Stimulated activated naive CD4-positive, alpha-beta T cell treated with Interleukin-2 at 50 U/mL for 16 hours (primary cell): ENCODE measurements around the gene WDR46.

Experiments used
- DNase-seq: peaks from one replicate; lab custom pipeline; 2025; lab: John Stamatoyannopoulos, UW

Gene WDR46

DNA sequence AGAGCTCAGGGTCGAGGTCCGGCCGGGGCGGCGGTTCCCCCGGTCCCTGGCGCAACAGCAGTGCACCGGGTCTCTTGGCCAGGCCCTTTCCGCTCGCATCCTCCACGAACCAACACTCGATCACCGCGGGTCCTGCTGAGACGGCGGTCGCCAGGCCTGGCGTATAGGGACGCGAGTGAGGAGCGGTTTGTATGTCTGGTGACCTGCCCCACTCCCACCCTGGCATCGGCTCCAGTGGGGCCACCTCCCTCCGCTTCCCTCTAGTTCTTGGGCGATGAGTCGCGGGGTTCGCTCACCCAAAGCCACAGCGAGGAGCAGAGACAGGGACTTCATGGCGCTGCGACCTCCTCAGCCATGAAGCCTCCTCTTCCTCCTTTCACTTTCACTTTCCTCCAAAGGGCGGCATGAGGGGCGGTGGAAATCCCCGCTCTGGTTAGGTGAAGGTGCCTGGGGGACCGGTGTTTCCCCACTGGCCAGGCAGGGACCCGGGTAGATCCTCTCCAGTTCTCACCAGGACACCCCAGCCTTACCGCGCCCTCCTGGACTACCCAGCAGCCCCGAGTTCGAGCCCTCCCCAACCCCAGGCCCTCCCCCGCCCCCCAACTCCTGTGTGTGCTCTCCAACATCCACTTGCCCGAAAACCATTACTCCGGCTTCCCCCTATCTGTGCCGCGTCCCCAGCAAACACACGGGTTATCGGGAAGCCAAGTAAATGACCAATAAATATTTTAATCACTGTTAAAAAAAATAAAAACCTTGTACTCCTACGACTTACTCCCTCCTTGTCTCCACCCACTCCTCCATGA, 24.9 kb upstream of the WDR46 start, which contains the start of gene TAPBP:
Gene TAPBP (minus strand): TSS at position 370 of the 806 bp plus-strand sequence. CDS start 37 bp downstream, at position 333.
- DNase-seq, result peak; percentile 85

DNA sequence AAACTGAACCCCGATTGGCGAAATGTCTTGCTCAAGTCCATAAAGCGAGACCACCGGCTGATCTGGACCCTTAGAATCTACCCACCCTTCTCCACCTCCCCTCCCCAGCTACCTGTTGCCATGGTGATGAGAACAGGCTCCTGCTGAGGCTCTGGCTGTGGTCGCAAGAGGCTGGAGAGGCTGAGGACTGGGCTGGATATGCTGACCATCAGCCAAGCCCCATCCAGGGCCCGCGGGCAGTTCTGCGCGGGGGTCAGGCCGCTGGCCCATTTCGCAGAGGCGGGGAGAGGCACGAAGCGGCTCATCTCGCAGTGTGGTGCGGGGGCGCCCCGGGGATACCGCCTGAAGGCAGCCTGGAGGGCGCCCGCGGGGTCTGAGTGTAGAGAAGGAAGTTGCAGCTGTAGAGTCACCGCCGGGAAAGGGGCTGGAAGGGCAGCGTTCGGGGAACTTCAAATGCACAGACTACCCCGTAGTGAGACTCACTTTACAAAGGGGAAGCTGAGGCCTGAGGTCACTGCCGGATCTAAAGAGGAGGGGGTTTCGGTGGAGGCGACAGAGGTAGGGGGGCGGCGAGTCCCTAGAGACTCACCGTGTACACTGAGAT, 24.2 kb upstream of the WDR46 start:
- DNase-seq, result peak; percentile 47

DNA sequence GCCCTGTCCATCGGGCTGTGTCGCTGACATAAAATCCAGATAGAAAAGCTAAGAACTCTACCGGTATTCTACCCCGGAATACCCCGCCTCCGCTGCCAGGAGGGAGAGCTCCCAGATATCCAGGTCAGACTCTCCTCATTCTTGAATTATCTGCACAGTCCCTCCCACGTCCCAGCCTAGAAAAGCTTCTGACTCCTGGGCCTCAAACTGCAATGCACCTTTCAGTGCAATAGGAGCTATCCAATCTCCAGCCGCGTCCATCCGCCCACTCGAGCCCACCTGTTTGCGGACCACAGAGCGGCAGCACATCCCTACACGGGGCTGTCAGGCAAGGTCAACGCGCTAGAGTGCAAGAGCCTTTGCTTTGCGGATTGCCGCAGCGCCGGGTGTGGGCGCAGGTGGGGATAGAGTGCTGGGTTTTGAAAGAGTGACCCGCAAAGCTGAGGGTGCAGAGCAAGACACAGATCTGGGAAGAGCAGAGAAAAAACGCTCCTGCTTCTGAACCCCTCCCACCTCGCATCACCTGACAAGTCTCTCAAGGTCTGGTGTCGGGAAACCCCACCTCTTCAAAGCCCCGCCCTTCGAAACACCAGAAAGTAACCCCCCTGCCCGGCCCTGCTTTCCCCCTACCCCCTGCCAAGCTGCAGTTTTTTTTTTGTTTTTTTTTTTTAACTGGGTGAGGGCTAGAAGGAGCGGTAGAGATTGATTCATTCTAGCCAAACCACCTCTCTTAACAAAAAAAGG, 23.5 kb upstream of the WDR46 start:
- DNase-seq, result peak; percentile 86

DNA sequence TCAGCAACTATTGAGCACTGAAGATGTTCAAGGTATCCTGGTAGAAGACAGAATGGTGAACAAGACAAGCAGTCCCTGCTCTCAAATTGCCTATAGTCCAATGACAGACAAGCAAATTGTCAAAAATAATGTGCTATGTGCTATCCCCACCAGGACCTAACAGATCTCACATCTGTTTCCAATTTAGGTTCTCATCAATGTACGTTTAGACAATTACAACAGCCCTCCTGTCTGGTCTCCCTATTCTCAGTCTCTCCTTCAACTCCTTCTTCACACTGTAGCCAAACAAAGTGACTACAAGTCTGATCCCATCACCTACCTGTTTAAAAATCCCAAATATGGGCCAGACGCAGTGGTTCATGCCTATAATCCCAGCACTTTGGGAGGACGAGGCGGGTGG, 17.3 kb upstream of the WDR46 start:
- DNase-seq, result no peak

DNA sequence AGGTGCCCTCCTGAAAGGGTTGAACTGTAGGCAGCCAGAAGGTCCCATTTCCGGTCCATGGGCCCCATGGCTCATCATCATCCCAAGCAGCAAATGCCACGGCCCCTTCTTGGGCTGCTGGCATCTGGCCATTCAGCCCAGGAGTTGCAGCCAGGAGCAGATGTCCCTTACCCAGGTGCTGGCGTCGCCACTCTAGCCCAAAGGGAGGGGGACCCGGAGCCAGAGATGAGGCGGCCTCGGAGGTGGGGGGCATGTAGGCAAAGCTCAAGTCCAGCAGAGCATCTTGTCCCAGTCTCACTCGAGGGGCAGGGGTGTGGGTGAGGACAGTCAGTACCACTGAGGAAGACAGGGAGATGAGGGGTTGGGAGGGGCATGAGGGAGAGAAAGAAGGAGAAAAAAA, 16.0 kb upstream of the WDR46 start:
- no peak for DNase-seq

DNA sequence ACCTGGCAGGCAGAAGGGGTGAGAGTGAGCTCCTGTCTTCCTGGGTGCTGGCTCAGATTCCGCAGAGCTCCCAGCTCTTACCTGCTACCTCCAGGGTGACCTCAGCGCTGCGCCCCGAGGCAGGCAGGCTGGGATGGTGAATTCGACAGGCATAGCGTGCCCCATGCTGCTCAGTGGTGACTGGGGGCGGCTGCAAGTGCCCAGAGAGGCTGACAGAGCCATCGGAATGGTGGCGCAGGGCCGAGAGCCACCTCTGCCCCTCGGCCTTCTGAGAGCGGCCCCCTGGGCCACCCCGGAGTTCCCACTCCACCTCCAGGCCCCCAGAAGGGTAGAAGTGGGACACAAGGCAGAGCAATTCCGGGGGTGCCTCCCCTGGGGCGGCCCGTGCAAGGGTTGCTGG, 15.2 kb upstream of the WDR46 start:
- DNase-seq, result no peak

DNA sequence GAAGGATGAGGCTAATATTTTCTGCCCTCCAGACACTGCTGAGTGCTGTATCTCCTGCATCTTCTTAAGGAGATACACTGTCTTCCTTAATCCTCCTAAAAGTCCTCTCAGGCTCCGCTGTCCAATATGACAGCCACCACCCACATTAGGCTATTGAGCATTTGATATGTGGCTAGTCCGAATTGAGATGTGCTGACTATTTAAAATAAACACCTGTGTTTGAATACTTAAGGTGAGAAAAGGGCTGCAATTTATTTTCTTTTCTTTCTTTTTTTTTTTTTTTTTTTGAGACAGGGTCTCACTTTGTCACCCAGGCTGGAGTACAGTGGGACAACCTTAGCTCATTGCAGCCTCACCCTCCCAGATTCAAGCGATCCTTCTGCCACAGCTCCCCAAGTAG, 12.8 kb upstream of the WDR46 start:
- DNase-seq, result no peak

DNA sequence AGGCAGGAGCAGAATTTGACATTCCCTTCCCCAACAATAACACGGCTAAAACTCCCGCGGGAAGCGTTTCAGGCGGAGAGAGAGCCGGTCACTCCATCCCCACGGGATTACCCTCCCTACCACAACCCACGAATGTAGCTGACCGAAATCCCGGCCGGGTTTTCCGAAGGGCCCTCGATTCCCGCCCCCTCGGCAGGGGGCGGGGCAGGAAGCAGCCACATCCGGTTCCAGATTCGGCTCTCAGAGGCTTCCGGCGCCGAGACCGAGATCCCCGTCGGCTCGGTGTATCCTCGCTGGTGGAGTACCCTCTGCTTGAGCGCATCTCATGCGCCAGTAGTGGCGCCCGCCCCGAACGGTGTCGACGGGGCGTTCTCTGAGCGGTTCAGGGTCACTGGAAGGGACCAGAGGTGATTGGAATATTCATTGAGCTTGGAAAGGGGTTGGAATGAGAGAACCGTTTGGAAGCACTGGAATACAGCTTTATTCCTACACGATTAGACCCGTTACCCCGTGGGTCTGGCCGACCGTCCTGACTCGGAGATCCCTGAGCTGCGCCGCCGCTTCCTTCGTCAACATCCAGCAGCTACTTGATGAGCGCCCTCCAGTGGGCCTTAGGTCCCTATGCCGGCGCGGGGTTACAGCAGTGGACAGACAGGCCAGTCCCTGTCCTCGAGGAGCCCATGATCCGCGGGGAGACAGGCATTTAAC, 10.4 kb upstream of the WDR46 start:
- peak; percentile 88 for DNase-seq

DNA sequence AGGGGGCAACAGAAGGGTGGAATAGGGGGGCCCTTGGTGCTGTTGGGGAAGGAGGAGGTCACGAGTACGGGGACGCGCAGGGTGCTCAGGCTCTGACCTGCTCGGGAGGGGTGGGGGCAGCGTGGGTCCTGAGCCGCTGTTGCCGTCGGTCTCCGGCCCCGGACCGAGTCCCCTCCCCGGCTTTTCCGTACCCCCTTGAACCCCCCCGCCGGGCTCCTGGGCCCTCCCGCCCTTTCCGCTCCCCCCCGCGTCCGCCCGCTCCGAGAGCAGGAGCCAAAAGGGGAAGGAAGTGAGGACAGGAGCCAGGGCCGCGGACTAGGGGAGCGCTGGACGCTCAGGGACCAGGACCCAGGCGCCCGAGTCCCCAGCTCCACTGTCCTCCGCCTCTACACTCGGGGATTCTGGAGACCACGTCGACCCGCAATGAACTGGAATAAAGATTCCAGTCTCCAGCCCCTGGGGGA, 9.8 kb upstream of the WDR46 start, which contains the start of gene RGL2:
Gene RGL2 (minus strand): TSS at position 170 of the 464 bp plus-strand sequence. CDS start 332 bp downstream, outside the sequence.
- peak; percentile 48 for DNase-seq

DNA sequence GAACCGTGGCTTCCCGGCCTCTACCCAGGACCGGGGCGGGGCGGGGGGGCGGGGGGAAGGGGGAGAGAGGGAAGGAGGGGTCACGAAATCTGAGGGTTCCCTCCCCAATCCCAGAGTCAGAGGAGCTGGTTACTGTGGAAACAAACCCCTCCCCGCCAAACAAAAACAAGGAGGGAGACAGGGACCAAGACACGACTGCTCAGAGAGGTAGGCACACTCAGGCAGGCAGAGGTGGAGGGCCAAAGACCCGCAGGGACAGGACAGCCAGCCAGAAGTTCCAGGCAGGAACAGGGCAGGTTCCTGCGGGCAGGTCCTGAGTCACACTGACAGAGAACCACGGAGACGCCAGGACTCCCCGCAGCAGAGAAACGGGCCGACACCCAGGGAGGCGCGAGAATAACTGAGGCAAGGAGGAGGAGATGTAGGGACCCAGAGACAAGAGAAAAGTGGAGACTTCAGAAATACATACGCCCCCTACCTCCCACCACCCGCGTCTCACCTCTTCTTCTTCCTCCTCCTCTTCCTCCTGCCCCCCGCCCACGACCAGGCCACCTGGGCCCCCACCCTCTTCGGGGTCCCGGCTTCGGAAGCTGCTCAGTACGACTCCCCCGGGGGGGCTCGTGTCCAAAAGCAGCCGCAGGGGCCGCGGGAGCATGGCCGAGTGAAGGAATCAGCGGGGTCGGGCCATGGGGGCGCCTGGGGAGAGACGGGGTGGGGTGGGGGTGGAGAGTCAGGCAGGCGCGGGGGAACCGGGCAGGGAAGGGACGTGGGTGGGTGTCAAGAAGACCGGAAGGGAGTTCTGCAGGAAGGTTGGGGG, 9.1 kb upstream of the WDR46 start:
- DNase-seq, result peak; percentile 55

DNA sequence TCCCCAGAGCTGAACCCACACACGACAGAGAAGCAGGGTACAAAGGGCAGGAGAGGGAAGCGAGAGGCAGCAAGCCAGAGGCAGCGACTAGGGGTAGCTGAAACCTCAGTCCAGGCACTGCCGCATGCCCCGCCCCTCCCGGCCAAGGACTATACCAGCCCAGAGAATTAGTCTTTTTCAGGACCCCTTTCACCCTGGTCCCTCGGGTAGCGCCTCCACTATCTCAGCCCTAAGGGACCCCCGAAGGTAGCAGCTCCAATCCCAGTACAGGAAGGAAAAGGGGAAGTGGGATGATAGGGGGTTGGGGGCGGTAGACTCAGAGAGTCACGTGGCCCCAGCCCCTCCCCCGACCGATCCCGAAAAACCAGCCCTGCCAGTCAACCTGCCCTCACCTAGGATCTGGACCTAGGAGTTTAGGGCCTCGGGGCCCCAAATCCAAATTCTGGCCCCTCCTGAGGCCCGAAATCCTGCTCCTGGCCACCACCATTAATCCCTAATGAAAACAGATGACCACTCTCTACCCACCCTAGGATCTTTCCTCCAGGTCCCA, 8.4 kb upstream of the WDR46 start:
- no peak for DNase-seq

DNA sequence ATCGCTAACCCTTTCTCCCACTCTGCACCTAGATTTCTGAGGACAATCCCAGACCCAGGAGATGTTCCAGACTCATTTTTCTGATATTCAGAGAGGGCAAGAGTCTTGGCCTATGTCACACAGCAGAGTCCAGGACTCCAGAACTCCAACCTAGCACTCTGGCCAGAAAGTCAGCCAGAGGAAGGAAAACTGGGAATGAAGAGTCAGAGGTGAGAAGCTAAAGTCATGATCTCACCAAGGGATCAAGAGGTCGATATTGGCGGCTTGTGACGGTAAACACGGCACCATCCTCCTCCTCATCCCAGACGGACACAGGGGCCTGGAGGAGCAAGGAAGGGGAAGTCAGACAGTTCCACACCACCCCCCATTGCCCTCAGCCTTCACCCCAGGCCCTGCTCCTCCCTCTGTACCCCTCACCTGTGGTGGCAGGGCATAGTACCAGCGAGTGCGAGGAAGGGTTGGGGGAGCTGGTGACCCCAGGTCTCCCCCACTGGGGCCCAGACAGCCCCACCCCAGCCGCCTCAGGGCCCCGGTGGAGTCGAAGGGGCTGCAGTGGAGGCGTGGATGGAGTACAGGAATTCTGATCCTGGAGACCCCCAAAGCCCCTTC, 7.9 kb upstream of the WDR46 start:
- no peak for DNase-seq

DNA sequence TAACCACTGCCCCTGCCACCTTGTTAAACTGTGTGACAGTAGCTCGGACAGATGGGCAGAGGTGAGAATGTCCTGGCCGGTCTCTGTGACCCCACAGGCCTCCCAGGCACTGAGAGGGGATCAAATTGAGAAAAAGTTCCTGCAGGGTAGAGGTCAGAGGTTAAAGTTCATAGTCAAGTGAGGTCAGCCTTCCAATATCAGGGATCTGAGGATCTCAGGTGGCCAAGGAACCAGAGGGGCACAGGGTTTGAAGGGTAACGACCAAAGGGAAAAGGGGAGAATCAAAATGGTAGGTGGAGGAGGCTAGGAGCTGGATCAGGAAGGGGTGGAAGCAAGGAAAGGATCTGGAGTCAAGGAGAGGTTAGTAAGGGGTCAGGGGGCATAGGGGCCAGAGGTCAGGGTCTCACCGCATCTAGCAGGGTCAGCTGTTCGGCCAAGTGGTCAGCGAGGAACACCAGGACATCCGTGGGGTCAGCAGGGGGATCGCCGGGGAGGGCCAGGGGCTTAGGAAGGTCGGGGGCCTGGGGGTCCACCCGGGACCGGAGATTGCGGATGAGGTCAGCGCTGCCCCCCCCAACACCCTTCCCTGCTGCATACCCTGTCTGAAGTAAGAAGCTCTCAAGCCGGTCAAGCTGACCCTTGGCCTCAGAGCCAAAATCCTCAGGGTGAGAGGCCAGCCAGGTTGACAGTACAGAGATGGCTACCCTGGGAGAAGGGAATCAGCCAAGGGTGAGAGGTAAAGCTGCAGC, 6.8 kb upstream of the WDR46 start:
- no peak for DNase-seq

DNA sequence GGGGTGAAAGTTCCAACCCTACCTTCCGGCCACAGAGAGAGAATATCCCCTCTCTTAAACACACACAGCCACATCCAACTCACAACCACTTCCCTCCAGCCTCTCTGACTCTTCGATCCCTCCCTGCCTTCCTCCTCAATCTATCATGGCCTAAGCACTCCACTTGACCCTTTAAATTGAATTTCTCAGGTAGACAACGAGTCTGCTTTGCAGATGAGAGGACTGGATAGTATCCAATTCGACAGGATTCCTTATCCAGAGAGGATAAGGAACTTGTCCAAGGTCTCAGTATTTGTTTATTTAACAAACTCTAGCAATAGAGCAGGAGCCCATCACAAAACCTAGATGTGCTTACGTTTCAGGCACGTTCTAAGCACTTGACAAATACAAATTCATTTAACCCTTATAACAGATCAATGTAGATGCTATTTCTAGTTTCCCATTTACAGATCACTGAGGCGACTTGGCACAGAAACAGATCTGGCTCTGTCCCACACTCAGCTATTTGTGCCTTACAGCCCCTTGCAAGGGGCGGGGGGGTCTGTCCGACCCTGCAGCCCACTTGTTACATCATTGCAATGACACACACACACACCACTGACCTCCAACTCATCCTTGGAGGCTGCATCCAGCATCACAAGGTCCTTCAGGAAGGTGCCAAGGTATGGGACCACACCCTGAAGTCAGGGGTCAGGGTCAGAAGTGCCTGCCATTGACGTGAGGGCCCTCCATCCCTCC, 5.2 kb upstream of the WDR46 start:
- no peak for DNase-seq

DNA sequence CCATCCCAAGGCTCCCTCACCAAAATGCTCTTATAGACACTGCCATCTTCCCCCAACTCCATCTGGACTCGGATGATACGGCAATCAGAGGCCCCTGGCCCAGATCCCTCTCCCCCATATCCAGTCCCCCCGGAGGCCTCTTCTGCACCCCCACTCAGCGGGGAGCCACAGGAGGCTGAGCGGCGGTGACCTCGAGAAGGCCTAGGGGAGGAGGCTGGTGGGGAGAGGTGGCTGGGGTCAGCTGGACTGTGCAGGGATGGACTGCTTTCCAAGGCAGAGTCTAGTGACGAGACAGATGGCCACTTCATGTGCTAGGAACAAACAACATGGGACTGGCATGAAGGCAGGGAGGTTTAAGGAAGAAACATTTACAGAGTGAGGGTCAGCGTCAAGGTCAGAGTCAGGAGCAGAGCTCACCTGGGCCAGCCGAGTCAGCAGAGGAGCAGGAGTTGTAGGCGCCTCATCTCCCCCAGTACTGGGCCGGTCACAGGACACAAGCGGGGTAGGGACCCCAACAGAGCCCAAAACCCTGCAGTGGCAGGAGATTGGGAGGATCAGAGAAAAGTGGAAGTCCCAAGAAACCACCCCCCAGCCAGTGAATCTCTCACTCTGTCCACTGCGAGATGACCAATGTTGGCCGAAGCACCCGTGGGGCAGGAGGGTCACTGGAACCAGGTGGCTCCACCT, 4.1 kb upstream of the WDR46 start:
- no peak for DNase-seq

DNA sequence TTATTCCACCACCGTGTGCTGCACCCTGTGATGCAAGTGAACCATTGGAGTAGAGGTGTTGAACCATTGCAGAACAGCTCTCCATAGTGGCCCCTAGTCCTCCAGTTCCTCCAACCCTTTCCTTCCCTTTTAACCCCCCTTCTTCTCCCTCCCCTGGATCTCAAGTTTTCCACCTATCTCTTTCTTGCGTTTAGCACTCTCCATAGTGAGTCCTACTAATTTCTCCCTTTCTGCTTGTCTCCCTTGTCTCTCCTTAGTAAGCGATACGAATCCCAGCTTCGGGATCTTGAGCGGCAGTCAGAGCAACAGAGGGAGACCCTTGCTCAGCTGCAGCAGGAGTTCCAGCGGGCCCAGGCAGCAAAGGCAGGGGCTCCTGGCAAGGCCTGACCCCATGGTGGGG, 1.4 kb upstream of the WDR46 start:
- DNase-seq, result no peak

DNA sequence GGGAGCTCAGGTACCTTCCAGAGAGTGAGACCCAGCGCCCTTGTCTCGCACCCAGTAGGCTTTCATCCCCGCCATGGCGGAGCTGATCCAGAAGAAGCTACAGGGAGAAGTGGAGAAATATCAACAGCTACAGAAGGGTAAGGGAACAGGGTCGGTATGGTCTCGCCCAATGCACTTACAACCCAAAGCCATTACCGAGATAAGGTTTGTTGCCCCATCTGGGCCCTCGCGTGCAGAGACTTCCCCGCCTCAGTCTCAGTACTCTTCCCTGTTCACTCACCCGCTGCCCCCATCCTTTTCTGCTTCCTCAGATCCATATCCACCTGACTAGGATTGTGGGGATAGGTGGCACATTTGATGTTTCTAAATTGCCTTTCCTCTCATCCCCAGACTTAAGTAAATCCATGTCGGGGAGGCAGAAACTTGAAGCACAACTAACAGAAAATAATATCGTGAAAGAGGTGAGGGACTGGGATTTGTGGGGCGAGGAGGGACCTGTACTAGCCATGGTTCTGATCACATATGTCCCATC, 811 bp upstream of the WDR46 start:
- DNase-seq, result no peak
